HepG2 (cell line): Measurements from ENCODE around the gene MAGED2. TPM values are rescaled to one million over a fixed set of nuclear protein-coding genes. Genes with fewer than 3 reads are reported as not detected.

Source experiments
- ATAC-seq: fragments of 200-7000 bp; cut with Tn5 transposase; 3 replicates; pipeline ENCODE4 v1.9.1; 2020; ENCODE audit warnings: mild to moderate bottlenecking, moderate library complexity
- BruUV-seq: library from RNA; stranded (reverse); fragments of 400-500 nt; replicated peaks from 2 replicates; lab custom pipeline; 2021; lab: Mats Ljungman, UMichigan
- CTCF ChIA-PET: fragments of 300-600 bp; formaldehyde crosslinking; extraction: SDS; loops from one replicate; lab custom pipeline; 2021; ENCODE audit warnings: low total read pairs, inconsistent platforms, low intra/inter-chr PET ratio; lab: Yijun Ruan, JAX
- POLR2A ChIA-PET: fragments of 350-600 bp; sonication (Branson Sonifier 250); formaldehyde crosslinking; loops from one replicate; lab custom pipeline; 2020; ENCODE audit warnings: antibody characterized with exemption, inconsistent platforms; lab: Yijun Ruan, JAX
- DNase-seq: peaks from one replicate; pipeline ENCODE4 v3.0.0-alpha.2; 2015; ENCODE audit warnings: low spot score
- FAIRE-seq: peaks from 3 replicates; lab custom pipeline; 2011; peaks lifted over from hg19 to GRCh38; lab: Jason Lieb, UNC
- H2AFZ ChIP-seq: one replicate; pipeline ENCODE4 v1.6.1; 2011; ENCODE audit warnings: low read length, inconsistent platforms
- H3K27ac ChIP-seq: fragments of 300-600 bp; 3 replicates; pipeline ENCODE4 v1.8.0; 2011; ENCODE audit warnings: mixed run types, mild to moderate bottlenecking, mixed read lengths, low read length, inconsistent platforms; ENCODE audit not compliant: insufficient read depth; ENCODE audit errors: extremely low read length
- H3K27me3 ChIP-seq, 2 experiments: fragments of 200-600 bp in 1 of 2; 2 replicates in 1 of 2; 3 replicates in 1 of 2; pipeline versions ENCODE4 v1.6.0 to v1.8.0; 2011; ENCODE audit warnings: low read length in 2 of 2, mild to moderate bottlenecking in 2 of 2, moderate library complexity in 2 of 2, inconsistent platforms in 1 of 2; ENCODE audit not compliant: insufficient read depth in 2 of 2, control insufficient read depth in 1 of 2
- H3K36me3 ChIP-seq, 2 experiments: fragments of 200-600 bp in 1 of 2; replicated peaks in 1 of 2; 2 replicates in 1 of 2; 3 replicates in 1 of 2; pipeline versions ENCODE4 v1.5.1 to v1.8.0; 2011; ENCODE audit warnings: low read length in 2 of 2, inconsistent platforms in 1 of 2; ENCODE audit not compliant: insufficient read depth in 2 of 2, control insufficient read depth in 1 of 2
- H3K4me1 ChIP-seq: 2 replicates; pipeline ENCODE4 v1.5.1; 2012; ENCODE audit warnings: low read length, inconsistent platforms; ENCODE audit not compliant: insufficient read depth
- H3K4me2 ChIP-seq: 2 replicates; pipeline ENCODE4 v1.6.0; 2011; ENCODE audit warnings: low read depth, low read length, inconsistent platforms
- H3K4me3 ChIP-seq, 3 experiments: fragments of 200-600 bp in 1 of 3; sonication (generic), shearing (Covaris generic) in 1 of 3; replicated peaks in 1 of 3; 2 replicates each; pipeline ENCODE4 v1.5.1; 2011 to 2016; ENCODE audit warnings: low read length in 3 of 3, inconsistent platforms in 2 of 3, low read depth in 2 of 3, mild to moderate bottlenecking in 2 of 3, control low read depth in 1 of 3, mixed read lengths in 1 of 3; ENCODE audit not compliant: insufficient read depth in 1 of 3
- H3K79me2 ChIP-seq: one replicate; pipeline ENCODE4 v1.6.1; 2011; ENCODE audit warnings: low read length, inconsistent platforms; ENCODE audit not compliant: insufficient read depth
- H3K9ac ChIP-seq: 2 replicates; pipeline ENCODE4 v1.6.0; 2011; ENCODE audit warnings: mild to moderate bottlenecking, low read depth, low read length, inconsistent platforms; ENCODE audit not compliant: insufficient read depth
- H3K9me3 ChIP-seq: 2 replicates; pipeline ENCODE4 v1.5.1; 2012; ENCODE audit warnings: mild to moderate bottlenecking, low read length
- H4K20me1 ChIP-seq: 2 replicates; pipeline ENCODE4 v1.6.0; 2011; ENCODE audit warnings: inconsistent platforms, mild to moderate bottlenecking, low read length, moderate library complexity; ENCODE audit not compliant: insufficient read depth
- FOXA1 ChIP-seq, 2 experiments: fragments of 450-650 bp in 1 of 2; sonication (generic) in 1 of 2; formaldehyde crosslinking in 1 of 2; IDR thresholded peaks; 2 replicates each; pipeline versions ENCODE4 v1.4.0 to v1.6.1; 2016 to 2020; ENCODE audit warnings: missing genetic modification reagents in 1 of 2
- GABPB1 ChIP-seq: IDR thresholded peaks from 2 replicates; pipeline ENCODE4 v1.6.1; 2016; ENCODE audit warnings: mild to moderate bottlenecking, missing genetic modification reagents, moderate library complexity, missing compliant biosample characterization
- HOXA5 ChIP-seq: sonication (generic); formaldehyde crosslinking; IDR thresholded peaks from 2 replicates; pipeline ENCODE4 v1.4.0; 2020; ENCODE audit warnings: missing genetic modification reagents
- NRL ChIP-seq: sonication (generic); formaldehyde crosslinking; IDR thresholded peaks from 2 replicates; pipeline ENCODE4 v1.5.0; 2020; ENCODE audit warnings: missing genetic modification reagents, mild to moderate bottlenecking, moderate library complexity, borderline replicate concordance
- POGK ChIP-seq: sonication (generic); formaldehyde crosslinking; conservative IDR thresholded peaks from 2 replicates; pipeline ENCODE4 v1.8.0; 2022; ENCODE audit warnings: mild to moderate bottlenecking, moderate library complexity, missing genetic modification reagents
- RBAK ChIP-seq: sonication (generic); formaldehyde crosslinking; IDR thresholded peaks from 2 replicates; pipeline ENCODE4 v1.5.1; 2020; ENCODE audit warnings: mild to moderate bottlenecking, missing genetic modification reagents
- SNAPC2 ChIP-seq: sonication (generic); formaldehyde crosslinking; IDR thresholded peaks from 2 replicates; pipeline ENCODE4 v1.8.1; 2022; ENCODE audit warnings: mild to moderate bottlenecking, missing genetic modification reagents
- TBP ChIP-seq: sonication (generic); formaldehyde crosslinking; IDR thresholded peaks from 2 replicates; pipeline ENCODE4 v1.5.0; 2020; ENCODE audit warnings: missing genetic modification reagents
- TBX2 ChIP-seq: sonication (generic); formaldehyde crosslinking; IDR thresholded peaks from 2 replicates; pipeline ENCODE4 v1.5.0; 2020; ENCODE audit warnings: missing genetic modification reagents, mild to moderate bottlenecking, borderline replicate concordance
- ZBTB14 ChIP-seq: sonication (generic); formaldehyde crosslinking; IDR thresholded peaks from 2 replicates; pipeline ENCODE4 v1.4.0; 2020; ENCODE audit warnings: missing genetic modification reagents
- ZHX1 ChIP-seq: sonication (generic); formaldehyde crosslinking; IDR thresholded peaks from 2 replicates; pipeline ENCODE4 v1.8.1; 2022; ENCODE audit warnings: low read depth, mild to moderate bottlenecking, missing genetic modification reagents
- ZNF256 ChIP-seq: sonication (generic); formaldehyde crosslinking; conservative IDR thresholded peaks from 2 replicates; pipeline ENCODE4 v1.4.0; 2020; ENCODE audit warnings: missing genetic modification reagents
- ZNF530 ChIP-seq: sonication (generic); formaldehyde crosslinking; IDR thresholded peaks from 2 replicates; pipeline ENCODE4 v1.5.0; 2020; ENCODE audit warnings: low read depth, mild to moderate bottlenecking, missing genetic modification reagents
- ZNF766 ChIP-seq: sonication (generic); formaldehyde crosslinking; IDR thresholded peaks from 2 replicates; pipeline ENCODE4 v1.5.0; 2020; ENCODE audit warnings: missing genetic modification reagents, borderline replicate concordance
- WGBS: methylation state at CpG from one replicate; pipeline ENCODE4 v1.1.6; 2017; ENCODE audit warnings: low lambda C conversion rate; 5-methylcytosine and 5-hydroxymethylcytosine counted together
- in situ Hi-C: cut with HindIII; loops from 2 replicates; pipeline ENCODE4 v1.10.0; 2017; ENCODE audit warnings: low pct_unique_long_range_greater_than_20kb; ENCODE audit not compliant: extremely low pct_ligation_motif_present
- intact Hi-C: fragments of 100-400 bp; cut with micrococcal nuclease; formaldehyde crosslinking; loops from one replicate; pipeline ENCODE4 v1.10.0; 2022; ENCODE audit not compliant: unreplicated experiment
- polyA plus RNA-seq, 8 experiments: library from polyadenylated mRNA; depleted of rRNA in 3 of 8; stranded (reverse) in 7 of 8; unstranded in 1 of 8; fragments of >200 nt; fragmentation: Illumina TruSeq in 4 of 8; extraction: Trizol in 4 of 8; gene quantifications; 2 replicates each; pipeline versions ENCODE4 v1.2.1 to v1.2.3, GENCODE V29; 2011 to 2016; ENCODE audit warnings: low read depth in 4 of 8, missing spikeins in 1 of 8, mixed read lengths in 1 of 8; ENCODE audit not compliant: insufficient read depth in 1 of 8
- total RNA-seq, 5 experiments: library from RNA; depleted of rRNA; stranded (reverse); fragments of >200 nt; fragmentation: Illumina TruSeq; extraction: Trizol; gene quantifications; 2 replicates each; pipeline ENCODE4 v1.2.3, GENCODE V29; 2016; ENCODE audit warnings: low read depth in 1 of 5

The MAGED2 gene
- total and polyA plus RNA-seq, 2 of the 13 experiments (the other 11 are each of a cell fraction or from before 2014, with no cell fraction given), result 142 to 153 TPM

GRCh38 chrX:54842607-54843006 lies 35.1 kb downstream of the MAGED2 start:
- in situ Hi-C loops (no loop called here), intact Hi-C loops (no loop called here)
- Histone ChIP-seq H3K4me3 (no peak overlapping the region), H3K4me1 (no peaks in the 10 kb centered on the region), H3K9me3 (no peaks in the 10 kb centered on the region), H3K27me3 (no peaks in the 10 kb centered on the region), H3K36me3 (no peaks in the 10 kb centered on the region), H3K9ac (no peak overlapping the region), H3K27ac (no peak overlapping the region), H3K4me2 (no peak overlapping the region), H3K79me2 (no peaks in the 10 kb centered on the region), H2AFZ (no peak overlapping the region), H4K20me1 (no peaks in the 10 kb centered on the region)
- FAIRE-seq, result no peak
- ATAC-seq, result no peak
- no TSS peak for BruUV-seq
- CTCF ChIA-PET, result no interaction called here
- no peak for DNase-seq
- no CpG with 5 or more reads among the region's 1 CpG for whole genome bisulfite sequencing
- POLR2A ChIA-PET, result no interaction called here
- TF ChIP-seq SNAPC2 (CRISPR knock-in tag) (no peak), POGK (no peak)

GRCh38 chrX:54843050-54843449 lies 35.5 kb downstream of the MAGED2 start:
- ATAC-seq (no peak), DNase-seq (no peak), FAIRE-seq (no peak)
- WGBS, result 0% methylated on average over 2 of the region's 2 CpGs
- Histone ChIP-seq H3K36me3 (no peaks in the 10 kb centered on the region), H3K9me3 (no peaks in the 10 kb centered on the region), H3K27ac (no peak overlapping the region), H3K79me2 (no peaks in the 10 kb centered on the region), H4K20me1 (no peaks in the 10 kb centered on the region), H2AFZ (no peak overlapping the region), H3K27me3 (no peaks in the 10 kb centered on the region), H3K9ac (no peak overlapping the region), H3K4me3 (no peak overlapping the region), H3K4me2 (no peak overlapping the region), H3K4me1 (no peaks in the 10 kb centered on the region)
- intact Hi-C loops, result no loop called here
- ChIA-PET CTCF (no interaction called here), POLR2A (no interaction called here)
- BruUV-seq, result no TSS peak
- in situ Hi-C loops, result no loop called here
- no peak for TF ChIP-seq ZNF766 (CRISPR knock-in tag)
- no peak for TF ChIP-seq FOXA1 (IDR thresholded peaks at IDR 0.05)
- TF ChIP-seq FOXA1 (CRISPR knock-in tag; IDR thresholded peaks at IDR 0.05), result no peak
- TF ChIP-seq ZBTB14 (CRISPR knock-in tag), result no peak
- no peak for TF ChIP-seq ZNF530 (CRISPR knock-in tag)
- no peak for TF ChIP-seq ZHX1 (CRISPR knock-in tag)
- no peak for TF ChIP-seq TBP (CRISPR knock-in tag)
- no peak for TF ChIP-seq NRL (CRISPR knock-in tag)
- TF ChIP-seq RBAK, result no peak
- no peak for TF ChIP-seq GABPB1
- TF ChIP-seq ZNF256 (CRISPR knock-in tag), result no peak
- no peak for TF ChIP-seq HOXA5 (CRISPR knock-in tag)
- TF ChIP-seq TBX2 (CRISPR knock-in tag), result no peak
